ENCODE measurements around the gene APEH.

Gene APEH

DNA sequence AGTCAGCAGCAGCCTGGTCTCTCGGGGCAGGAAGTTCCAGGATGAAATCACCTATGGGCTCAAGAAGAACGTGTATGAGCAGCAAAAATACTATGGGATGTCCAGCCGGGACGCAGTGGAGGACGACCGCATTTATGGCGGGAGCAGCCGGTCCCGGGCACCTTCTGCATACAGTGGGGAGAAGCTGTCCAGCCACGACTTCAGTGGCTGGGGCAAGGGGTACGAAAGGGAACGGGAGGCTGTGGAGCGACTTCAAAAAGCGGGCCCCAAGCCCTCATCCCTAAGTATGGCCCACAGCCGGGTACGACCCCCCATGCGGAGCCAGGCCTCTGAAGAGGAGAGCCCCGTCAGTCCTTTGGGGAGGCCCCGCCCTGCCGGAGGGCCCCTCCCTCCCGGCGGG is 12.1 kb upstream of the APEH start:
- H3K27ac ChIP-seq (ENCODE audit: low read length) = no peak overlapping the region
- H3K9ac ChIP-seq (ENCODE audit: low read length) = no peak overlapping the region
- no peak overlapping the region for H3K4me3 ChIP-seq (ENCODE audit: low read length)
- H3K36me3 ChIP-seq (ENCODE audit: control insufficient read depth, low read depth, low read length) = no peaks in the 10 kb centered on the region
- H3K27me3 ChIP-seq (ENCODE audit: control insufficient read depth, insufficient read depth, low read length) = no peaks in the 10 kb centered on the region
- H3K4me1 ChIP-seq (ENCODE audit: control insufficient read depth, low read depth, low read length) = no peaks in the 10 kb centered on the region
- no peaks in the 10 kb centered on the region for H3K9me3 ChIP-seq (ENCODE audit: control insufficient read depth, low read depth, low read length)

DNA sequence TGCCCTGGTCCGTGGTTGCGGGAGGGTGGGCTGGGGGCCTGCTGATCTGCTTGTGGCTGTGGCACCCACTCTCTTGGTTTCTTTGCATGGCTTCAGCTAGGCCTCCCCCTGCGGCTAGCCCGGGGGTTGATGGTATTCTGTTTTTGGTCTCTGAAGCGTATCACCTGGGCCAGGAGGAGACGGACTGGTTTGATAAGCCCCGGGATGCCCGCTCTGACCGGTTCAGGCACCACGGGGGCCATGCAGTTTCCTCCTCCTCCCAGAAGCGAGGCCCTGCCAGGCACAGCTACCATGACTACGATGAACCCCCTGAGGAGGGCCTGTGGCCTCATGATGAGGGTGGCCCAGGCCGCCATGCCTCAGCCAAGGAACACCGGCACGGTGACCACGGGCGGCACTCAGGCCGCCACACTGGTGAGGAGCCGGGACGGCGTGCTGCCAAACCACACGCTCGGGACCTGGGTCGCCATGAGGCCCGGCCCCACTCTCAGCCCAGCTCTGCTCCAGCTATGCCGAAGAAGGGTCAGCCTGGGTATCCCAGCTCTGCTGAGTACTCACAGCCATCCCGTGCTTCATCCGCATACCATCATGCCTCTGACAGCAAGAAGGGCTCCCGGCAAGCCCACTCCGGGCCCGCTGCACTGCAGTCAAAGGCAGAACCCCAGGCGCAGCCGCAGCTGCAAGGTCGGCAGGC is 11.3 kb upstream of the APEH start:
- Histone ChIP-seq H3K27ac (ENCODE audit: low read length) (no peak overlapping the region), H3K27me3 (ENCODE audit: control insufficient read depth, insufficient read depth, low read length) (no peaks in the 10 kb centered on the region), H3K4me3 (ENCODE audit: low read length) (no peak overlapping the region)

DNA sequence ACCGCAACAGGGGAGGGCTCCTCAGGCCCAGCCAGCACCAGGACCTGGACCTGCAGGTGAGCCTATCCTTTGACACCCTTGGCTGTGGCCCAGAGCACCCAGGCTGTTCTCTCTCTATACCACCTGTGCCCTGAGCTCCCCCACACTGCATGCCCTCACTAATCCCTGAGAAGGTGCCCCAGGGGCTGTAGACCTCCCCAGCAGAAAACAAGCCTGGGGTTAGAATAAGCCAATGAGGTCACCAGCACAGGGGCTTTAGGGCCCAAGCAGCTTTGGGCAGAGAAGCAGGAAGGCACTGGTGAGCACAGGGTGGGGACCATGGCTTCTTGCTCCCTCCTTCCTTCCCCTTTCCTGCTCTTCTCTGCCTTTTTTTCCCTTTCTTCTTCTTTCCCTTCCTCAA is 10.3 kb upstream of the APEH start:
- Histone ChIP-seq H3K9me3 (ENCODE audit: control insufficient read depth, low read depth, low read length) (no peaks in the 10 kb centered on the region), H3K9ac (ENCODE audit: low read length) (no peak overlapping the region), H3K4me1 (ENCODE audit: control insufficient read depth, low read depth, low read length) (no peaks in the 10 kb centered on the region), H3K27me3 (ENCODE audit: control insufficient read depth, insufficient read depth, low read length) (no peaks in the 10 kb centered on the region), H3K36me3 (ENCODE audit: control insufficient read depth, low read depth, low read length) (no peaks in the 10 kb centered on the region), H3K27ac (ENCODE audit: low read length) (no peak overlapping the region), H3K4me3 (ENCODE audit: low read length) (no peak overlapping the region)

More for the DNA sequence above, 11.3 kb upstream of the APEH start:
- H3K4me1 ChIP-seq (ENCODE audit: control insufficient read depth, low read depth, low read length) = no peaks in the 10 kb centered on the region
- H3K36me3 ChIP-seq (ENCODE audit: control insufficient read depth, low read depth, low read length) = no peaks in the 10 kb centered on the region
- H3K9ac ChIP-seq (ENCODE audit: low read length) = no peak overlapping the region
- H3K9me3 ChIP-seq (ENCODE audit: control insufficient read depth, low read depth, low read length) = no peaks in the 10 kb centered on the region

DNA sequence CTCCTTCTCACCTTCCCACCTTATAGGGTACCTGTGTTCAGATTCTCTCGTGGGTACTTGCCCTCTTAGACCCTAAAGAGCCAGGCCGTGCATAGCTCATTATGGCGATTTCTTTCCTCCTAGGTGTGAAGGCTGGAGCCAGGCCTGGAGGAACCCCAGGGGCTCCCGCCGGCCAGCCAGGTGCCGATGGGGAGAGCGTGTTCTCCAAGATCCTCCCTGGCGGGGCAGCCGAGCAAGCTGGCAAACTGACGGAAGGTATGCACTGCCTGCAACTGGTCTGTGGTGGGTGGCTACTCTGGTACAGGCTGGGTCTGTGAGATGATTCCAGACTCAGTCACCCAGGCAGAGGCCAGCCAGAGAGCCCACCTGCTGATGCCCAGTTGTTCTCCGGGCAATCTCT is 9.9 kb upstream of the APEH start:
- H3K9me3 ChIP-seq (ENCODE audit: control insufficient read depth, low read depth, low read length) = no peaks in the 10 kb centered on the region
- no peaks in the 10 kb centered on the region for H3K4me1 ChIP-seq (ENCODE audit: control insufficient read depth, low read depth, low read length)
- H3K4me3 ChIP-seq (ENCODE audit: low read length) = no peak overlapping the region
- no peak overlapping the region for H3K9ac ChIP-seq (ENCODE audit: low read length)
- H3K27me3 ChIP-seq (ENCODE audit: control insufficient read depth, insufficient read depth, low read length) = no peaks in the 10 kb centered on the region
- H3K27ac ChIP-seq (ENCODE audit: low read length) = no peak overlapping the region
- no peaks in the 10 kb centered on the region for H3K36me3 ChIP-seq (ENCODE audit: control insufficient read depth, low read depth, low read length)

DNA sequence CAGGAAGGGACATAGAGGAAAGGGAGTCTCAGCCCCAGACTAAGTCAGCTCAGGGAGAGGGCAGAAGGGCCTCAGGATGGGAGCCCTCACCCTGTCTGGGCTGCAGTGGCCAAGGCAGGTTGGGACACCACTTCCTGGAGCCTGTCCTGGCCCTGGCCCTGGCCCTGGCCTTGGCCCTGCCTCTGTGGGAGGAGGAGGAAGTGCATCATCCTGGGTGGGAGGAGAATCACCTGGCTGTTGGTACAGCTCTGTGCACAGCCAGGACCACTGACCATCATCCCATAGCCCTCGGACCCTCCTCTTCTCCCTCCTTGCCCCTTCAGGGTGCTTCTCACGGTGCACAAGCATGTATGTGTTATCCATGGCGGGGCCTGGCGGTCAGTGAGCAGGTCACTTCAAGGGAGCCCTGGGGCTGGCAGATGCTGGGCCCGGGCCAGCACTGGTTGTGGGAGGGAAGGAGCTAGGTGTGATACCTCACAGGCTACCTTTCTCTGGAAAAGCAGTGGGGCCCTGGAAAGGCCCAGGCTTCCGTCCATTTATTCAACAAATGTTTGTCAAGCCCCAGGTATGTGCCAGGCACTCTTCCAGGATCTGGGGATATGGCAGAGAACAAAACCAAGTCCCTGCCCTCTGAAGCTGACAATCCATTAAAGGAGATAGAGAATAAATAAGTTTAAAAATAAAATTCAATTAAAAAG is 8.2 kb upstream of the APEH start:
- Histone ChIP-seq H3K9me3 (ENCODE audit: control insufficient read depth, low read depth, low read length) (no peaks in the 10 kb centered on the region), H3K4me3 (ENCODE audit: low read length) (no peak overlapping the region), H3K36me3 (ENCODE audit: control insufficient read depth, low read depth, low read length) (no peaks in the 10 kb centered on the region), H3K27ac (ENCODE audit: low read length) (no peak overlapping the region), H3K27me3 (ENCODE audit: control insufficient read depth, insufficient read depth, low read length) (no peaks in the 10 kb centered on the region), H3K4me1 (ENCODE audit: control insufficient read depth, low read depth, low read length) (no peaks in the 10 kb centered on the region), H3K9ac (ENCODE audit: low read length) (no peak overlapping the region)

DNA sequence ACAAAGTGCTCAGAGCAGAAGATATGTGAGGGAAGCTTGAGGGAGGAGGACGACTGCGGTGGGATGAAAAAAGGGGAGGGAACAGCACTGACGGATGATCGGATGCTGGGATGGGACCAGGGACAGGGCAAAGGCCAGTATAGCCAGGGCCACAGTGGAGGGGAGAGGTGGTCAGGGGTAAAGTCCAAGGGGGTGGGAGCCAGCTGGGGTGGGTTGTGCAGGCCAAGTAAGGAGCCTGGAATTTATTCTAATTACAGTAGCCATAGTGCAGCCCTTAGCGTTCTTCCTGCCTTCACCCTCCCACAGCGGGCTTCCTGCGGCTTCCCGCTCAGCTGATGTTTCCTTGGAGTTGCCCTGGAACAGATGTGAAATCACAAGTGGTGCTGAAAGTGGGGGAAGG is 7.6 kb upstream of the APEH start:
- no peak overlapping the region for H3K9ac ChIP-seq (ENCODE audit: low read length)
- no peaks in the 10 kb centered on the region for H3K9me3 ChIP-seq (ENCODE audit: control insufficient read depth, low read depth, low read length)
- no peaks in the 10 kb centered on the region for H3K27me3 ChIP-seq (ENCODE audit: control insufficient read depth, insufficient read depth, low read length)
- no peak overlapping the region for H3K4me3 ChIP-seq (ENCODE audit: low read length)
- H3K4me1 ChIP-seq (ENCODE audit: control insufficient read depth, low read depth, low read length) = no peaks in the 10 kb centered on the region
- H3K36me3 ChIP-seq (ENCODE audit: control insufficient read depth, low read depth, low read length) = no peaks in the 10 kb centered on the region
- no peak overlapping the region for H3K27ac ChIP-seq (ENCODE audit: low read length)

DNA sequence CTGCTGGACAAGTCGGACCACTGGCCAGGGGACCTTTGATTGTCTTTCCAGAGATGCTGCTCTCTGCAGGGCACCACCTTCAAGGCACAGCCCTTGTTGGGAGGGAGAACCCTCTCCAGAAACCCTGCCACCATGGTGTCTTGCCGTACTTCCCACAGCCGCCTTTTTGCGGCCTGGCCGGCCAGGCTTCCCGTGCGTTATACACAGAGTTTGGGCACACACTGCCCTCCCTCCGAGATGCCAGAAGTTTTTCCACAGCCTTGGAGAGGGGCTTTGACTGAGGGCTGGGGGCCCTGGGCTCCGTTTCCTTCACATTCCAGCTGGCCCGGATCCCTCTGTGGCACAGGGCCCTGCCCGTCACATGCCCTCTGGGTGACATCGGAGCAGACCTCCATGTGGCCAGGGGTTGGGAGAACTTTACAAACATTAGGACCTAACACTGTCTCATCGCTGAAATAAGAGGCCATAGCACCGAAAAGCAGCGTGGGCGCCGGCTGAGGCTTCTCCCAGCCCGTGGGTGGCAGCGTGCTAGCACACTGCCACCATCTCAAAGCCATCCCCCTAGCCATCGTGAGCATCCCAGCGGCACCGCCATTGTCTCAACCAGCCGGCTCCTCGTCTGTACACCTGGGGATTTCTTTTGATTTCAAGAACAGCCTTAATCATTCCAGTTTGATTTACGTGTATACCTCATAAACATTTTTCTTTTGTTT is 6.3 kb upstream of the APEH start:
- Histone ChIP-seq H3K36me3 (ENCODE audit: control insufficient read depth, low read depth, low read length) (no peaks in the 10 kb centered on the region), H3K27me3 (ENCODE audit: control insufficient read depth, insufficient read depth, low read length) (no peaks in the 10 kb centered on the region), H3K27ac (ENCODE audit: low read length) (no peak overlapping the region), H3K9me3 (ENCODE audit: control insufficient read depth, low read depth, low read length) (no peaks in the 10 kb centered on the region), H3K4me3 (ENCODE audit: low read length) (no peak overlapping the region), H3K9ac (ENCODE audit: low read length) (no peak overlapping the region), H3K4me1 (ENCODE audit: control insufficient read depth, low read depth, low read length) (no peaks in the 10 kb centered on the region)

DNA sequence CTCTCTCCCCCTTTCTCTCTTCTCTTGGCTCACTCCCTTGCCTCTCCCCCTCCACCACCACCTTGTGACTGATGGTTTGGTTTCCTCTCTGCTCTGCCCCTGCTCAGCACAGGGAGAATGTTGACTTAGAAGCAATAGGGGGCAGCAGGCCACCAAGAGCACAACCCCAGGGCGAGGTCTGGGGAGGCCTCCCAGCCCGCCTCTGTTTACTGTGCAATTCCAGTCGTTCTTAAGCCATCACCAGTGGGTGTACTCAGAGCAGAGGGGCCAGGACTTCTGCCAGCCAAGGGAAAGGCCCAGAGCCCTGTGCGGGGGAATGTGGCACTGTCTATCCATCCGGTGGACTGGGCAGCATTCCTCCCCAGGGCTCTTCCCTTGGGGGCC is 5.7 kb upstream of the APEH start:
- Histone ChIP-seq H3K36me3 (ENCODE audit: control insufficient read depth, low read depth, low read length) (no peaks in the 10 kb centered on the region), H3K4me3 (ENCODE audit: low read length) (no peak overlapping the region), H3K27me3 (ENCODE audit: control insufficient read depth, insufficient read depth, low read length) (no peaks in the 10 kb centered on the region), H3K27ac (ENCODE audit: low read length) (no peak overlapping the region), H3K9me3 (ENCODE audit: control insufficient read depth, low read depth, low read length) (no peaks in the 10 kb centered on the region), H3K4me1 (ENCODE audit: control insufficient read depth, low read depth, low read length) (no peaks in the 10 kb centered on the region), H3K9ac (ENCODE audit: low read length) (no peak overlapping the region)

DNA sequence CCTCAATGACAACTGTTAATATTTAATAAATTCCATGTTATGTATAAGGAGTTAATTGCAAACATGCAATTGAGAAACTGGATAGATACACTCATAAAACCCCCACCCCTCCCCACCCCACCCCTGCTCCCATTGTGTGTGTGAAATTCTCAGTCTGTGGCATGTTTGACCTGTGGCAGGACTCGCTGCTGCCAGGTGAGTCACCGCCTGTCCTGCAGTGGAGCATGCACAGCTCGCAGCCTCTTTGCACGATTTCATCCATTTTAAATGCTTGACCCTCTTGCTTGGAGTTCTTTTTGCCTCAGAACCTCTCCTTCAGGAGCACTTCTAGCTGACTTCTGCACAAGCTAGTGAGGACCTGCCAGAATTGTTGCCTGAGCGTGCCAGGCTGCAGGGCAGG is 5.3 kb upstream of the APEH start:
- Histone ChIP-seq H3K27me3 (ENCODE audit: control insufficient read depth, insufficient read depth, low read length) (no peaks in the 10 kb centered on the region), H3K9me3 (ENCODE audit: control insufficient read depth, low read depth, low read length) (no peaks in the 10 kb centered on the region), H3K36me3 (ENCODE audit: control insufficient read depth, low read depth, low read length) (no peaks in the 10 kb centered on the region), H3K4me3 (ENCODE audit: low read length) (no peak overlapping the region), H3K27ac (ENCODE audit: low read length) (no peak overlapping the region), H3K9ac (ENCODE audit: low read length) (no peak overlapping the region), H3K4me1 (ENCODE audit: control insufficient read depth, low read depth, low read length) (no peaks in the 10 kb centered on the region)

DNA sequence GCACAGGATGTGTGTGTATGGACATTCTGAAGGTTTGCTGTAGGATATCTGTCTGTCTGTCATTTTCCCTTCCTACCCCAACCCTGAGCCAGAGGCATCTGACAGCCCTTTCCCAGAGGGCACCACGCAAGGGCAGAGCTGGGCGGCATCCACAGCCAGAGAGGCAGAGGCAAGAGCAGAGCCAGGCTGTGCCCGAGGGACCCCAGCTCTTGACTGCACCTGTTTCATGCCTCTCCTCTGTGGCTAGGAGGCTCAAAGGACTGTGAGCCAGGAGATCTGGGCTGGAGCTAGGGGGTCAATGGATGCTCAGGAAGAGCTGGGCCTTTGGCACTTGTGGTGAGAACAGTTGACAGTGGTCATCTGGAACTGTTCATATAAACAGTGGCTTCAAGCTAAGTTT is 4.8 kb upstream of the APEH start:
- Histone ChIP-seq H3K9ac (ENCODE audit: low read length) (no peak overlapping the region), H3K9me3 (ENCODE audit: control insufficient read depth, low read depth, low read length) (no peaks in the 10 kb centered on the region), H3K4me1 (ENCODE audit: control insufficient read depth, low read depth, low read length) (no peaks in the 10 kb centered on the region), H3K27me3 (ENCODE audit: control insufficient read depth, insufficient read depth, low read length) (no peaks in the 10 kb centered on the region), H3K27ac (ENCODE audit: low read length) (no peak overlapping the region), H3K4me3 (ENCODE audit: low read length) (no peak overlapping the region), H3K36me3 (ENCODE audit: control insufficient read depth, low read depth, low read length) (no peaks in the 10 kb centered on the region)

DNA sequence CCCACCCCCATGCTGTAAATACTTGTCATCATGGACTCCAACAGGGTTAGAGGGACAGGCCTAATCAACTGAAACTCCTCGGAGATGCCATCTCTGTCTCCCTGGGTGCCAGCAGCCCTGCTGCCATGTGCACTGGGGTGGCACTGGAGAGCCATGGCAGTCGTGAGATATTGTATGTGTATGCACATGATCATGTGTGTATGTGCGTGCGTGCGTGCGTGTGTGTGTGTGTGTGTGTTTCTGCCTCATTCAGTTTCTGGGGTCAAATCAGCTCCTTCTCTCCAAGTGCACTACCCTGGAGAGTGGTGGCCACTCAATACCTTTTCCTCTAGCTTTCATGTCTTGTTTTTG is 3.2 kb upstream of the APEH start:
- H3K27ac ChIP-seq (ENCODE audit: low read length) = no peak overlapping the region
- no peaks in the 10 kb centered on the region for H3K9me3 ChIP-seq (ENCODE audit: control insufficient read depth, low read depth, low read length)
- no peak overlapping the region for H3K9ac ChIP-seq (ENCODE audit: low read length)
- H3K36me3 ChIP-seq (ENCODE audit: control insufficient read depth, low read depth, low read length) = no peaks in the 10 kb centered on the region
- no peak overlapping the region for H3K4me3 ChIP-seq (ENCODE audit: low read length)
- H3K4me1 ChIP-seq (ENCODE audit: control insufficient read depth, low read depth, low read length) = no peaks in the 10 kb centered on the region
- no peaks in the 10 kb centered on the region for H3K27me3 ChIP-seq (ENCODE audit: control insufficient read depth, insufficient read depth, low read length)

All from iPS-18a (cell line).